Activated CD8-positive, alpha-beta T cell treated with anti-CD3 and anti-CD28 coated beads for 36 hours (primary cell): ENCODE measurements around the gene FBXW7. TPM values are rescaled to one million over a fixed set of nuclear protein-coding genes. Genes with fewer than 3 reads are reported as not detected.
A peak's percentile ranks its signal among the peaks of the same experiment; 100 is the strongest.

Experiments
- ATAC-seq: fragments of 200-7000 bp; cut with Tn5 transposase; one replicate; pipeline ENCODE4 v1.10.0; 2021; ENCODE audit warnings: mild to moderate bottlenecking, moderate library complexity
- CTCF ChIA-PET: fragments of 350-600 bp; sonication (Branson Sonifier 250); formaldehyde crosslinking; loops from one replicate; lab custom pipeline; 2021; ENCODE audit warnings: antibody characterized with exemption; lab: Charles Lee
- POLR2A ChIA-PET: fragments of 350-600 bp; sonication (Branson Sonifier 250); formaldehyde crosslinking; loops from one replicate; lab custom pipeline; 2021; ENCODE audit warnings: antibody characterized with exemption; lab: Charles Lee
- DNase-seq: peaks from one replicate; pipeline ENCODE4 v3.0.0-alpha.2; 2020
- H3K27ac Mint-ChIP-seq: one replicate; pipeline ENCODE4 v1.8.0; 2021; ENCODE audit warnings: mild to moderate bottlenecking, mixed read lengths
- H3K27me3 Mint-ChIP-seq: one replicate; pipeline ENCODE4 v1.8.0; 2021; ENCODE audit warnings: mixed read lengths
- H3K36me3 Mint-ChIP-seq: one replicate; pipeline ENCODE4 v1.8.0; 2021; ENCODE audit warnings: low read depth, mixed read lengths
- H3K4me1 Mint-ChIP-seq: one replicate; pipeline ENCODE4 v1.8.0; 2021; ENCODE audit warnings: low read depth, mixed read lengths
- H3K4me3 Mint-ChIP-seq: one replicate; pipeline ENCODE4 v1.8.0; 2021; ENCODE audit warnings: mild to moderate bottlenecking, moderate library complexity, mixed read lengths
- H3K9me3 Mint-ChIP-seq: one replicate; pipeline ENCODE4 v1.8.0; 2021; ENCODE audit warnings: mixed read lengths
- CTCF ChIP-seq: fragments of 200-600 bp; IDR thresholded peaks from one replicate; pipeline ENCODE4 v1.8.0; 2022; ENCODE audit warnings: antibody characterized with exemption, mild to moderate bottlenecking
- intact Hi-C: fragments of 100-400 bp; cut with micrococcal nuclease; formaldehyde crosslinking; loops from one replicate; pipeline ENCODE4 v1.10.0; 2022
- total RNA-seq, 2 experiments: library from RNA; stranded (reverse); gene quantifications; one replicate each; pipeline ENCODE4 v1.2.3, GENCODE V29; 2021

FBXW7 gene
- total RNA-seq, 2 experiments from 2014 or later, result 32.6 to 35.1 TPM

- Mint-ChIP-seq H3K36me3 (peaks cover 17% of the 10 kb centered on the region), H3K27ac (peak overlapping the region; percentile 17), H3K4me3 (no peak overlapping the region), H3K27me3 (no peaks in the 10 kb centered on the region), H3K9me3 (no peaks in the 10 kb centered on the region), H3K4me1 (peaks cover 65% of the 10 kb centered on the region)
- ATAC-seq (no peak), DNase-seq (no peak)
- intact Hi-C loops, result no loop called here
- TF ChIP-seq CTCF, result no peak
- POLR2A ChIA-PET, result interaction anchor here (1.1 kb wide), 1 partner anchor 74 kb away, joined by 3 read pairs; the partner anchor contains the start of gene FBXW7
- CTCF ChIA-PET, result no interaction called here
Observed at GRCh38 chr4:152462695-152463094, 73.2 kb downstream of the FBXW7 start.

GRCh38 chr4:152462047-152462446, 73.8 kb downstream of the FBXW7 start:
- POLR2A ChIA-PET, result interaction anchor here (1.1 kb wide), 1 partner anchor 74 kb away, joined by 3 read pairs; the partner anchor contains the start of gene FBXW7
- CTCF ChIA-PET, result no interaction called here
- intact Hi-C loops, result no loop called here
- Mint-ChIP-seq H3K4me3 (no peak overlapping the region), H3K27ac (peak overlapping the region; percentile 17), H3K27me3 (no peaks in the 10 kb centered on the region), H3K36me3 (peaks cover 11% of the 10 kb centered on the region), H3K9me3 (no peaks in the 10 kb centered on the region), H3K4me1 (peaks cover 63% of the 10 kb centered on the region)
- TF ChIP-seq CTCF, result no peak
- ATAC-seq (no peak), DNase-seq (no peak)

- ATAC-seq (no peak), DNase-seq (no peak)
- H3K27ac Mint-ChIP-seq, result peak overlapping the region; percentile 17
- TF ChIP-seq CTCF, result no peak
- H3K4me3 Mint-ChIP-seq, result no peak overlapping the region
- no peaks in the 10 kb centered on the region for H3K9me3 Mint-ChIP-seq
- H3K36me3 Mint-ChIP-seq, result peaks cover 8% of the 10 kb centered on the region
- H3K27me3 Mint-ChIP-seq, result no peaks in the 10 kb centered on the region
- intact Hi-C loops, result no loop called here
- ChIA-PET CTCF (no interaction called here), POLR2A (no interaction called here)
- peaks cover 68% of the 10 kb centered on the region for H3K4me1 Mint-ChIP-seq
Observed at GRCh38 chr4:152460488-152460887, 75.4 kb downstream of the FBXW7 start.

GRCh38 chr4:152459326-152459725, 76.6 kb downstream of the FBXW7 start:
- H3K9me3 Mint-ChIP-seq, result no peaks in the 10 kb centered on the region
- H3K27ac Mint-ChIP-seq, result peak overlapping the region; percentile 75
- H3K4me3 Mint-ChIP-seq, result no peak overlapping the region
- DNase-seq, result peak; percentile 27
- H3K27me3 Mint-ChIP-seq, result no peaks in the 10 kb centered on the region
- no peak for TF ChIP-seq CTCF
- peak; percentile 81 for ATAC-seq
- intact Hi-C loops, result no loop called here
- POLR2A ChIA-PET, result interaction anchor here (1.0 kb wide), 1 partner anchor 77 kb away, joined by 3 read pairs; the partner anchor contains the start of gene FBXW7
- H3K4me1 Mint-ChIP-seq, result peaks cover 66% of the 10 kb centered on the region
- CTCF ChIA-PET, result interaction anchor here (0.9 to 2.8 kb wide), 4 partner anchors 25 to 51 kb away, joined by 3 to 10 read pairs (median 6); no protein-coding TSS in a partner anchor
- peaks cover 8% of the 10 kb centered on the region for H3K36me3 Mint-ChIP-seq

GRCh38 chr4:152458801-152459302, 77.0 kb downstream of the FBXW7 start:
- ChIA-PET CTCF (interaction anchor here (0.9 to 2.8 kb wide), 4 partner anchors 25 to 50 kb away, joined by 3 to 10 read pairs (median 6); no protein-coding TSS in a partner anchor), POLR2A (interaction anchor here (0.9 to 1.0 kb wide), 2 partner anchors 33 to 78 kb away, joined by 3 read pairs; partner anchors contain the start of gene FBXW7)
- no peaks in the 10 kb centered on the region for H3K27me3 Mint-ChIP-seq
- DNase-seq (peak; percentile 11), ATAC-seq (peak; percentile 71)
- no peak for TF ChIP-seq CTCF
- H3K4me1 Mint-ChIP-seq, result peaks cover 64% of the 10 kb centered on the region
- no peak overlapping the region for H3K4me3 Mint-ChIP-seq
- H3K36me3 Mint-ChIP-seq, result peaks cover 8% of the 10 kb centered on the region
- peak overlapping the region; percentile 75 for H3K27ac Mint-ChIP-seq
- H3K9me3 Mint-ChIP-seq, result no peaks in the 10 kb centered on the region
- intact Hi-C loops, result no loop called here
